ENCODE measurements around the gene GGCX. TPM values are rescaled to one million over a fixed set of nuclear protein-coding genes. Genes with fewer than 3 reads are reported as not detected.

GGCX gene
- total and polyA plus RNA-seq, 2 of the 13 experiments (the other 11 are each of a cell fraction or from before 2014, with no cell fraction given) = 72.5 to 103 TPM

GRCh38 chr2:85595301-85596025 is 34.2 kb upstream of the GGCX start, which contains the start of gene RNF181 (continued):
- TF ChIP-seq, protein P1, sequence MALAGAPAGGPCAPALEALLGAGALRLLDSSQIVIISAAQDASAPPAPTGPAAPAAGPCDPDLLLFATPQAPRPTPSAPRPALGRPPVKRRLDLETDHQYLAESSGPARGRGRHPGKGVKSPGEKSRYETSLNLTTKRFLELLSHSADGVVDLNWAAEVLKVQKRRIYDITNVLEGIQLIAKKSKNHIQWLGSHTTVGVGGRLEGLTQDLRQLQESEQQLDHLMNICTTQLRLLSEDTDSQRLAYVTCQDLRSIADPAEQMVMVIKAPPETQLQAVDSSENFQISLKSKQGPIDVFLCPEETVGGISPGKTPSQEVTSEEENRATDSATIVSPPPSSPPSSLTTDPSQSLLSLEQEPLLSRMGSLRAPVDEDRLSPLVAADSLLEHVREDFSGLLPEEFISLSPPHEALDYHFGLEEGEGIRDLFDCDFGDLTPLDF (CRISPR knock-in tag; IDR thresholded peaks at IDR 0.05) = 0 out of 2 replicates have a peak, but pooled peaks have one; percentile 68
- TF ChIP-seq TAF15 (IDR thresholded peaks at IDR 0.05; ENCODE audit: low read depth, low read length, poor library complexity, severe bottlenecking) (no peak), YY1 (IDR thresholded peaks at IDR 0.05; ENCODE audit: insufficient read depth, insufficient replicate concordance, low read depth, low read length) (peak; percentile 94), ZBTB21 (CRISPR knock-in tag; IDR thresholded peaks at IDR 0.05) (no peak; the same call in 1 of the 2 replicates), NFE2L1 (CRISPR knock-in tag; IDR thresholded peaks at IDR 0.05; ENCODE audit: borderline replicate concordance) (no peak), KMT2B (CRISPR knock-in tag; IDR thresholded peaks at IDR 0.05) (0 out of 2 replicates have a peak, but pooled peaks have one; percentile 66), ZNF788 (CRISPR knock-in tag; IDR thresholded peaks at IDR 0.05; ENCODE audit: borderline replicate concordance) (peak; percentile 84; the same call in 1 of the 2 replicates), PTBP1 (IDR thresholded peaks at IDR 0.05; ENCODE audit: low read depth, low read length, poor library complexity, severe bottlenecking) (peak; percentile 38), RXRA (CRISPR knock-in tag; IDR thresholded peaks at IDR 0.05) (peak; percentile 56), SAP130 (CRISPR knock-in tag; IDR thresholded peaks at IDR 0.05; ENCODE audit: low read depth) (peak; percentile 97), ZNF7 (CRISPR knock-in tag; IDR thresholded peaks at IDR 0.05) (no peak), ZNF331 (CRISPR knock-in tag; IDR thresholded peaks at IDR 0.05) (no peak; the same call in 1 of the 2 replicates), NCOR1 (IDR thresholded peaks at IDR 0.05; ENCODE audit: borderline replicate concordance, low read length) (no peak), MBD4 (IDR thresholded peaks at IDR 0.05; ENCODE audit: borderline replicate concordance, low read length) (no peak), ZBTB20 (CRISPR knock-in tag; IDR thresholded peaks at IDR 0.05; ENCODE audit: borderline replicate concordance, low read depth) (peak; percentile 64), ZNF12 (CRISPR knock-in tag; IDR thresholded peaks at IDR 0.05) (peak; percentile 58), TBP (CRISPR knock-in tag; IDR thresholded peaks at IDR 0.05) (no peak)
- TF ChIP-seq, protein P2, sequence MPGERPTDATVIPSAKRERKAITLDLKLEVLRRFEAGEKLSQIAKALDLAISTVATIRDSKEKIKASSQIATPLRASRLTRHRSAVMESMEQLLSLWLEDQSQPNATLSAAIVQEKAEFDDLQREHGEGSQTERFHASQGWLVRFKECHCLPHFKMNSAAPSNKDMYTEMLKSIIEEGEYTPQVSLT (CRISPR knock-in tag; IDR thresholded peaks at IDR 0.05; ENCODE audit: borderline replicate concordance, low read depth) = no peak
- TF ChIP-seq, protein P3, sequence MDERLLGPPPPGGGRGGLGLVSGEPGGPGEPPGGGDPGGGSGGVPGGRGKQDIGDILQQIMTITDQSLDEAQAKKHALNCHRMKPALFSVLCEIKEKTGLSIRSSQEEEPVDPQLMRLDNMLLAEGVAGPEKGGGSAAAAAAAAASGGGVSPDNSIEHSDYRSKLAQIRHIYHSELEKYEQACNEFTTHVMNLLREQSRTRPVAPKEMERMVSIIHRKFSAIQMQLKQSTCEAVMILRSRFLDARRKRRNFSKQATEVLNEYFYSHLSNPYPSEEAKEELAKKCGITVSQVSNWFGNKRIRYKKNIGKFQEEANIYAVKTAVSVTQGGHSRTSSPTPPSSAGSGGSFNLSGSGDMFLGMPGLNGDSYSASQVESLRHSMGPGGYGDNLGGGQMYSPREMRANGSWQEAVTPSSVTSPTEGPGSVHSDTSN (CRISPR knock-in tag; IDR thresholded peaks at IDR 0.05) = no peak
- TF ChIP-seq, protein P4, sequence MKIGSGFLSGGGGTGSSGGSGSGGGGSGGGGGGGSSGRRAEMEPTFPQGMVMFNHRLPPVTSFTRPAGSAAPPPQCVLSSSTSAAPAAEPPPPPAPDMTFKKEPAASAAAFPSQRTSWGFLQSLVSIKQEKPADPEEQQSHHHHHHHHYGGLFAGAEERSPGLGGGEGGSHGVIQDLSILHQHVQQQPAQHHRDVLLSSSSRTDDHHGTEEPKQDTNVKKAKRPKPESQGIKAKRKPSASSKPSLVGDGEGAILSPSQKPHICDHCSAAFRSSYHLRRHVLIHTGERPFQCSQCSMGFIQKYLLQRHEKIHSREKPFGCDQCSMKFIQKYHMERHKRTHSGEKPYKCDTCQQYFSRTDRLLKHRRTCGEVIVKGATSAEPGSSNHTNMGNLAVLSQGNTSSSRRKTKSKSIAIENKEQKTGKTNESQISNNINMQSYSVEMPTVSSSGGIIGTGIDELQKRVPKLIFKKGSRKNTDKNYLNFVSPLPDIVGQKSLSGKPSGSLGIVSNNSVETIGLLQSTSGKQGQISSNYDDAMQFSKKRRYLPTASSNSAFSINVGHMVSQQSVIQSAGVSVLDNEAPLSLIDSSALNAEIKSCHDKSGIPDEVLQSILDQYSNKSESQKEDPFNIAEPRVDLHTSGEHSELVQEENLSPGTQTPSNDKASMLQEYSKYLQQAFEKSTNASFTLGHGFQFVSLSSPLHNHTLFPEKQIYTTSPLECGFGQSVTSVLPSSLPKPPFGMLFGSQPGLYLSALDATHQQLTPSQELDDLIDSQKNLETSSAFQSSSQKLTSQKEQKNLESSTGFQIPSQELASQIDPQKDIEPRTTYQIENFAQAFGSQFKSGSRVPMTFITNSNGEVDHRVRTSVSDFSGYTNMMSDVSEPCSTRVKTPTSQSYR (CRISPR knock-in tag; IDR thresholded peaks at IDR 0.05; ENCODE audit: borderline replicate concordance) = peak; percentile 23; the same call in 1 of the 2 replicates
- TF ChIP-seq, protein P5, sequence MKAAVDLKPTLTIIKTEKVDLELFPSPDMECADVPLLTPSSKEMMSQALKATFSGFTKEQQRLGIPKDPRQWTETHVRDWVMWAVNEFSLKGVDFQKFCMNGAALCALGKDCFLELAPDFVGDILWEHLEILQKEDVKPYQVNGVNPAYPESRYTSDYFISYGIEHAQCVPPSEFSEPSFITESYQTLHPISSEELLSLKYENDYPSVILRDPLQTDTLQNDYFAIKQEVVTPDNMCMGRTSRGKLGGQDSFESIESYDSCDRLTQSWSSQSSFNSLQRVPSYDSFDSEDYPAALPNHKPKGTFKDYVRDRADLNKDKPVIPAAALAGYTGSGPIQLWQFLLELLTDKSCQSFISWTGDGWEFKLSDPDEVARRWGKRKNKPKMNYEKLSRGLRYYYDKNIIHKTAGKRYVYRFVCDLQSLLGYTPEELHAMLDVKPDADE (CRISPR knock-in tag; IDR thresholded peaks at IDR 0.05) = no peak; the same call in 1 of the 2 replicates

All from HepG2 (cell line).